Uterus (tissue), 2 donors: Measurements from ENCODE around the gene SUPT5H.

ENCODE experiments used
- POLR2A ChIP-seq, 2 donors: fragments of 450-650 bp; IDR thresholded peaks; one replicate each; pipeline ENCODE4 v1.6.1; 2016; ENCODE audit warnings: antibody characterized with exemption in 2 of 2, mild to moderate bottlenecking in 1 of 2, moderate library complexity in 1 of 2
- TF ChIP-seq, protein P1 (sequence below), 4 experiments: fragments of 200-600 bp in 2 of 4; fragments of 450-650 bp in 2 of 4; sonication (generic) in 2 of 4; IDR thresholded peaks; one replicate each; pipeline ENCODE4 v1.5.1; 2016 to 2019; ENCODE audit warnings: antibody characterized with exemption in 4 of 4, mild to moderate bottlenecking in 2 of 4, moderate library complexity in 1 of 4

DNA sequence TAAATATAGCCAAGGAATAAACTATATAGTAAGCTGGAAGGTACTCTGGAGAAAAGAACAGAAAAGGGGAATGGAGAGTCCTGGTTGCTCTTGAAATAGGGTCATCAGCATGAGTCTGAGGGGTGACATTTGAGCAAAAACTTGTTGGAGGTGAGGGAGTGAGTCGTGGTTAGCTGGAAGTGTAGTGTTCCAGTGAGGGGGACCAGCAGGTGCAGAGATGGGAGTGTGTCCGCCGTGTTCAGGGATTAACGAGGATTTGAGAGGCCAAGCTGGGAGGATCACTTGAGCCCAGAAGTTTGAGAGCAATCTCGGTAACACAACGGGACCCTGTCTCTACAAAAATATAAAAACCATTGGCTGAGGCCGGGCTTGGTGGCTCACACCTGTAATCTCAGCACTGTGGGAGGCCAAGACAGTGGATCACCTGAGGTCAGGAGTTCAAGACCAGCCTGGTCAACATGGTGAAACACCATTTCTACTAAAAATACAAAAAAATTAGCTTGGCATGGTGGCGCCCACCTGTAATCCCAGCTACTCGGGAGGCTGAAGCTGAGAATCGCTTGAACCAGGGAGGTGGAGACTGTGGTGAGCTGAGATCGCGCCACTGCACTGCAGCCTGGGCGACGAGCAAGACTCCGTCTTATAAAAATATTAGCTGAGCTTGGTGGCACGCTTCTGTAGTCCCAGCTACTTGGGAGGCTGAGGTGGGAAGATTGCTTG is 1.1 kb downstream of the SUPT5H start:
- no peak for TF ChIP-seq POLR2A (IDR thresholded peaks at IDR 0.05)
- TF ChIP-seq, protein P1, sequence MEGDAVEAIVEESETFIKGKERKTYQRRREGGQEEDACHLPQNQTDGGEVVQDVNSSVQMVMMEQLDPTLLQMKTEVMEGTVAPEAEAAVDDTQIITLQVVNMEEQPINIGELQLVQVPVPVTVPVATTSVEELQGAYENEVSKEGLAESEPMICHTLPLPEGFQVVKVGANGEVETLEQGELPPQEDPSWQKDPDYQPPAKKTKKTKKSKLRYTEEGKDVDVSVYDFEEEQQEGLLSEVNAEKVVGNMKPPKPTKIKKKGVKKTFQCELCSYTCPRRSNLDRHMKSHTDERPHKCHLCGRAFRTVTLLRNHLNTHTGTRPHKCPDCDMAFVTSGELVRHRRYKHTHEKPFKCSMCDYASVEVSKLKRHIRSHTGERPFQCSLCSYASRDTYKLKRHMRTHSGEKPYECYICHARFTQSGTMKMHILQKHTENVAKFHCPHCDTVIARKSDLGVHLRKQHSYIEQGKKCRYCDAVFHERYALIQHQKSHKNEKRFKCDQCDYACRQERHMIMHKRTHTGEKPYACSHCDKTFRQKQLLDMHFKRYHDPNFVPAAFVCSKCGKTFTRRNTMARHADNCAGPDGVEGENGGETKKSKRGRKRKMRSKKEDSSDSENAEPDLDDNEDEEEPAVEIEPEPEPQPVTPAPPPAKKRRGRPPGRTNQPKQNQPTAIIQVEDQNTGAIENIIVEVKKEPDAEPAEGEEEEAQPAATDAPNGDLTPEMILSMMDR (IDR thresholded peaks at IDR 0.05) = no peak
